HL-60/S4 (cell line): ENCODE data around the gene GAB1.

Experiments used
- in situ Hi-C: fragments of 300-500 bp; cut with MboI; formaldehyde crosslinking; loops from 2 replicates; pipeline ENCODE4 v1.14.3; 2022; ENCODE audit warnings: low sequenced_read_pairs

Gene GAB1

GRCh38 chr4:143407888-143408287 is 71.2 kb downstream of the GAB1 start:
- in situ Hi-C loops, result no loop called here

DNA sequence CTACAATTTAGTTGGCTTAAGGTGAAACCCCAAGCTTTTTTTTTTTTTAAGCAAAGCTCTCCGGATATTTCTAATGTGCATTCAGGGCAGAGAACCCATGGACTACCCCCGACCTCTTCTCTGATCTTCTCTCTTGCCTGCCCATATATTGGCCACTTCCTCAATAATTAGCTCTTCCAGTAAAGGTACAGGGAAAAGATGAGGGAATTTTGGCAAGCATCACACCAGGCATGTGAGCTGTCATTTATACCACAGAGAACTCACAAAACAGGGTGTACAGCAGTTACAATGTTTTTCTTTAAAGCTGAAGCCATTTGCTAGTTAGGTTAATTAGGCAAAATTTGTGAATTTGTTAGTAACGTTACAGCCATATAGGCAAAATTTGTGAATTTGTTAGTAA is 73.3 kb downstream of the GAB1 start:
- in situ Hi-C loops, result no loop called here

DNA sequence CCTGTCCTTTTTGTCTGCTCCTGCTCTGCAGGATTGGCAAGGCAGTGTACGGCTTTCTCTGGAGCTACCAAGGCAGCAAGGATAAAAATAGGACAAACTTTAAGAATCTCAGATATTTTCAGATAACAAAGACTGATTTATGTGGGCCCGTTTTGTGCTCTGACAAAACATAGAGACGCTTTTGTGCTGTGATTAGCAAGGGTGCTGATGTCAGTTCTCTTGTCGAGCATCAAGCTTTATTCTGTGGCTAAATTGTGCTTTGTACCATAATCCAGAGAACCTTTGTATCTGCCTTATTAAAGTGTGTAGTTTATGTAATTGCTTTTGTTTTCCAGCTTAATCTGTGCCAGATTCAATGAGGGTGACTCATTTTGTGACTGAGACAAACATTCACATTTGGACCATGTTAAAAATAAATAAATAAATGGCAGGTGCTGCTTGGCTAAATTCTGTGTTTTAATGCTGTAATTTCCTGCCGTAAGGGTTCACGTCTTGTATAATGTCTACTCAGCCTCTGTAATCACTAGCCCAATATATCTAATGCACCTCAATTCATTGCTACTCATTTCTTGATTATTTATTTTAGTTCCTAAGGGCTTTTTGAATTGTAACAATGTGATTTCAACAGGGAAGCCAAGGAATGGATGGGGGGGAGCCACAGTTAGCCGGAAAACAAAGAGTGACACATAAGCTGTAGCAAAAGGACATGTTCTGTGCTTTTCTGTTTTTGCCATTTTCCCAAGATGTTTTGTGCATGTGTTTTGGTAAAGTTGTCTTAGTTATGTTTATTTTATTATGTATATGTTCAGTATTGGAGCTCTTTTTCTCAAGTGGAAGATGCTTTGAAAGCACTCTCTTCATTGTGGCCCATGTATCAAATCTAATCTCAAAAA is 75.1 kb downstream of the GAB1 start:
- in situ Hi-C loops, result no loop called here

DNA sequence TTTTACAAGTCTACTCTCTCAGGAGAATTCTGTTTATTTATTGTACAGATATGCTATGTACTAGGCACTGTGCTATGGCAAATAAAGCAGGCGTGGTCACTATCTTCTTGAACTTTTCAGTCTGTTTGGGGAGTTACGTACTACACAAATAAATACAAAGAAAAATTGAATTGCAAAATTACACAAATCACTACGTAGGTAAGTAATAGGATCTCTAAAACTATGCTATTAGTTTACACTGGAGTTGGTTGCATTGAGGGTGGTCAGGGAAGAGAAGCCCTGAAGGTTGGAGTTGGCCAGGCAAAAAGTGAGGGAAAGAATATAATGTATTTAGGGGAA is 75.7 kb downstream of the GAB1 start:
- in situ Hi-C loops, result no loop called here

DNA sequence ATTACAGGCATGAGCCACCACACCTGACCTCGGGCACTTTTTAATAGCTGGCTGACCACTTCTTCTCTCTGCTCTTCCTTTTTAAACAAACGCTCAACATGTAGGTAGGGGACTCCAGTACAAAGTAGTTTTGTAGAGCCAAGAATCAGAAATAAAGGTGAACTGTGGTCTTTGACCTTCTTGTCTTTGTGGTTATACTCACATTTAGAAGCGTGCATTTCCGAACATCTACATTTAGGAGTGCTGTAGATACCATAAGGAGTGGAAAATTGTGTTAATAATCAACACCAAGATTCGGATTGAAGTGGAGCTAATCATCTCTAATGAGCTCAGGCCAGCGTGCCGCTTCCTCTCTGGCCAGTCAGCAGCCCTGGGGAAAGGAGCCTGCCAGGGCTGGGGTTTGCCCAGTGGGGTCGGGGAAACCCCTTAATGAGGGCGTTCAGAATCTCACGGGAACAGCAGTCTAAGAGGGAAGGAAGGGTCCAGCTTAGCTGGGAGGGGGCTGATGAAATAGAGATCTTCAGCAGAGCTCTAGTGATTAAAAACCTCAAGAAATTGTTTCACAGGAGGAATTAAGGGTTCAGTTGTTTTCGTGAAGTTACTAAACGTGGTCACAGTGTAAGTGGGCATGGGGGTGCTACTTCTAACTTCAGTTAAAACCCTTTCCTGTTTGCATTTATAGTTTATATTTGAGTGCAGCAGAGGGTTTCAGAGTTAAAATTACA is 81.2 kb downstream of the GAB1 start:
- in situ Hi-C loops, result no loop called here

GRCh38 chr4:143420227-143420626 is 83.6 kb downstream of the GAB1 start:
- in situ Hi-C loops, result no loop called here

GRCh38 chr4:143421609-143422008 is 84.9 kb downstream of the GAB1 start:
- in situ Hi-C loops, result no loop called here

- in situ Hi-C loops, result no loop called here
Observed at GRCh38 chr4:143424276-143424675, 87.6 kb downstream of the GAB1 start.

- in situ Hi-C loops, result no loop called here
Observed at GRCh38 chr4:143431526-143432257, 95.0 kb downstream of the GAB1 start.

DNA sequence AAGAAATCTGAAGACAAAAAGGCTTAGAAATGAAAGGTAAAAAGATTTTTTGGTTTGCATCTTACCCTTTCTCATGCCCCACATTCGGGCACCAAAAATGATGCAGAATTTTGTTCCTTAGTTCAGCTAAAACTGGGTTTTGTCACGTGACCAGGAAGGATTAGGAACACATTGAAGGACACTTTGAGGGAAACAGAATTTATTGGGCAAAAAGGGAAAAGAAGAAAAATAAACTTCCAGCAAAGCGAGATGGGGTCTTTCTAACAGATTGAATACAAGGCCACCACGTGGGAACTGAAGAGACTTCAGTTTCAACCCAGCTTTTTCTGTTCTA is 95.5 kb downstream of the GAB1 start:
- in situ Hi-C loops, result no loop called here

DNA sequence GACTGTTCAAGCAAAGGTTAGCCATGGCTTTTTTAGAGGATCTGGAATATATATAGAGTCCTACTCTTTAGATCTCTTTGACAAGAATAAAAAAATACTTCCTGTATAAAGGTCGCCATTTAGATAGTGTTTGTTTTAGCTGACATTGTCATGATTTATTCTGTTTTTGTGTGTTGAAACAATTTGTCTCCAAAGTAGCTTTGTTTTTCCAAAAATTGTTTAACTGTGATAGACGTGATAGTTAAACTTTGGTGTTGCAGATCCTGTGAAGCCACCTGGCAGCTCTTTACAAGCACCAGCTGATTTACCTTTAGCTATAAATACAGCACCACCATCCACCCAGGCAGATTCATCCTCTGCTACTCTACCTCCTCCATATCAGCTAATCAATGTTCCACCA is 96.6 kb downstream of the GAB1 start:
- in situ Hi-C loops, result no loop called here

DNA sequence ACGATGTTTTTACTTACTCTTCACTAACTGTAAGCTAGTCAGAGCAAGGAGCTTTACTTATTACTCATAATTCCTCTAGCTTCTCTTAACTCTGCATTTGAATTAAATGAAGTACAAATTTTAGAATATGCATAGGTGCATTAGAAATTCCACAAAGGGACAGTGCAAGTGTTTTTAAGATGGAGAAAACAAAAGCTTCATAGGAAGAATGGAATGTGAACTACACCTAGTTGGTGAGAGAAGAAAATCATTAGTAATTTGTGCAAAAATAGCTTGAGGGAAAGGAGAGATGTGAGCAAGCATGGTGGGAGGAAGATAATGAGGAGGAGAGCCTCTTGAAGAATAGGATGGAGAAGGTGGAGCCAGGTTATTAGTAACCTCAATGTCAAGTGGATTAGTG is 99.3 kb downstream of the GAB1 start:
- in situ Hi-C loops, result no loop called here

- in situ Hi-C loops, result no loop called here
Observed at GRCh38 chr4:143437476-143437875, 100.8 kb downstream of the GAB1 start.

DNA sequence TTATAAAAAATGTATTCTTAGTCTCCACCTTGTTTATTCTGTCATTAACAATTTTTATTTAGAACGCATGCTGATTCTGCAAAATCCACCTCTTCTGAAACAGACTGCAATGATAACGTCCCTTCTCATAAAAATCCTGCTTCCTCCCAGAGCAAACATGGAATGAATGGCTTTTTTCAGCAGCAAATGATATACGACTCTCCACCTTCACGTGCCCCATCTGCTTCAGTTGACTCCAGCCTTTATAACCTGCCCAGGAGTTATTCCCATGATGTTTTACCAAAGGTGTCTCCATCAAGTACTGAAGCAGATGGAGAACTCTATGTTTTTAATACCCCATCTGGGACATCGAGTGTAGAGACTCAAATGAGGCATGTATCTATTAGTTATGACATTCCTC is 101.3 kb downstream of the GAB1 start:
- in situ Hi-C loops, result no loop called here

DNA sequence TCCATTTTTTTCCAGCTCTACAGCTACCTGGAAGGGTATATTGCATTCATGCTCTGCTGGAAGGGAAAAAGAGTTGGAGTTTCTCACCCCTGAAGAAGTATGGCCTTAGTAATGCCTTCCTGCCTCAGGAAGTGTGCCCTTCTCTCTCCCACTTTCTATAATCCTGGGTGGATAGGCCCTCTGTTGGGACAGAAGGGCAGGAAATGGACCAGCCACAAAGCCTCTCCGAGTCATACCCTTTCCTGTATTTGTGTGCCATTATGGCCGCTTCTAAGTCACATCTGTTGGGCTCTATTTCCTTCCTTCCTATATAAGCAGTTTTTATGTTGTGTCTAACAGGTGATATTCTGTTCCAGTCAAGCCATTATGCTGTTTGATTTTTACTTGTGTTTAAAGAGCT is 102.0 kb downstream of the GAB1 start:
- in situ Hi-C loops, result no loop called here

GRCh38 chr4:143441109-143441508 is 104.4 kb downstream of the GAB1 start:
- in situ Hi-C loops, result no loop called here

- in situ Hi-C loops, result no loop called here
Observed at GRCh38 chr4:143441678-143442077, 105.0 kb downstream of the GAB1 start.

GRCh38 chr4:143443728-143444127 is 107.1 kb downstream of the GAB1 start:
- in situ Hi-C loops, result no loop called here

DNA sequence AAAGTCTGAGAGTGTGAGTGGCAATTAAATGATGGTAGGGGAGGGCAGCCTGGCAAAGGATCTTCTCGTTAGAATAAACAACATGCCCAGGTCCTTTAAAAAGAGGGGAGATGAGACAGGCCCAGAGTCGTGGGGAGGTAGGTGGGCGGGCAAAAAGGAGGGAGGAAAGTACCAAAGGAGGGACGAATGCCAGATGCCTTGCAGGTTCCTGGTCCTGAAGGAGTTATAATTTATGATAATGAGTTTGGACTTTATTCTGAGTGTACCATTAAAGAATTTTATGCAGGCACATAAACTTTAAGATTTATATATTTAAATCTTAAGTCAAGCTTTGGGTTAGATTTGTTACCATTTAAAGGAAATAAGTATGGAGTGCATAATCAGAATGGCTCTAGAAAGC is 114.5 kb downstream of the GAB1 start:
- in situ Hi-C loops, result no loop called here

DNA sequence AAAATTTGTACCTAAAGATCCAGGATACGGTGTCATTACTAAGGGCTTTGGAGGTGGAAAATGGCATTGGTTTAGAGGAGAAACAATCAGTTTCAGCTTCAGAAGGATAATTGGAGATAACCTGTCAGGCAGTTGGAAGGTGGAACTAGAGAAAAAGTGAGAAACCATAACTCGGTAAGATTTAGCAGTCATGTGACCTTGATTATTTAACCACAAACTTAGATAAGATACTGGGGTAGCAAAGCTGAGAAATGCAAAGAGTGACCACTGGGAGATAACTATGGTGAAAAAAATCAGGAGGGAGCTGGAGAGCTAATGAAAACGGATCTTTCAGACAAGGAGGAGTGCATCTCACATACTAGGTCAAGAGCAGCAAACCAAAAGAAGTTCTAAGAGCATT is 118.5 kb downstream of the GAB1 start:
- in situ Hi-C loops, result no loop called here

DNA sequence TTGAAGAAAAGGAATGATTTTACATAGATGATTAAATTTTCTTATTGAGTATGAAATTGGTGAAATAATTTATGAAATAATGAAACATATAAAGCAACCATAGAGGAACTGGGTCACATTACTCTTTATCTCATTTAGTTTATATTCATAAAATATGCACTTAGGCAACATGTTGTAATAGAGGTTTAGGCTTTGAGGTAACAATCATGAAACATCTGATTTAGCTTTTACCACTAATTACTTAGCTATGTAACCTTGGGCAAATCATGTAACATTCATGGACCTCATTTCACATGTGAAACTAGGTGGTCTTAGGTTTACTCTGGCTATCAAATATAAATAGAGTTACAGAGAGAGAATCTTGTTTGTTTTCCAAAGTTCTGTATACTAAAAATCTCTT is 122.3 kb downstream of the GAB1 start:
- in situ Hi-C loops, result no loop called here
